ENCODE measurements around the gene WEE2. TPM values are rescaled to one million over a fixed set of nuclear protein-coding genes. Genes with fewer than 3 reads are reported as not detected.

Gene WEE2
- polyA plus RNA-seq, 1 donor: 0.09 TPM

Other genes with a start within 250 kb of the WEE2 start
- 18.4 TPM for gene AGK, start 156.9 kb upstream of the WEE2 start, polyA plus RNA-seq (ENCODE audit: insufficient read length)
- 7.7 TPM for gene DENND11, start 6.2 kb upstream of the WEE2 start, polyA plus RNA-seq (ENCODE audit: insufficient read length)
- gene SSBP1, start 30.0 kb downstream of the WEE2 start, polyA plus RNA-seq (ENCODE audit: insufficient read length): 87.4 TPM
- gene TAS2R3, start 55.7 kb downstream of the WEE2 start, polyA plus RNA-seq (ENCODE audit: insufficient read length): 0.38 TPM
- 1.3 TPM for gene TAS2R4, start 68.3 kb downstream of the WEE2 start, polyA plus RNA-seq (ENCODE audit: insufficient read length)
- gene TAS2R5, start 81.9 kb downstream of the WEE2 start, polyA plus RNA-seq (ENCODE audit: insufficient read length): 2.4 TPM
- gene PRSS37, start 133.1 kb downstream of the WEE2 start, polyA plus RNA-seq (ENCODE audit: insufficient read length): not detected
- not detected for gene OR9A4, start 208.0 kb downstream of the WEE2 start, polyA plus RNA-seq (ENCODE audit: insufficient read length)
- 0.28 TPM for gene CLEC5A, start 238.6 kb downstream of the WEE2 start, polyA plus RNA-seq (ENCODE audit: insufficient read length)